ENCODE results near the gene TBL2.
A peak's percentile ranks its signal among the peaks of the same experiment; 100 is the strongest.
"Not testable (repeated sequence)": the region's sequence is repeated elsewhere in the genome, so short reads cannot be mapped to it uniquely, and the experiment has no call there.

Gene TBL2

DNA sequence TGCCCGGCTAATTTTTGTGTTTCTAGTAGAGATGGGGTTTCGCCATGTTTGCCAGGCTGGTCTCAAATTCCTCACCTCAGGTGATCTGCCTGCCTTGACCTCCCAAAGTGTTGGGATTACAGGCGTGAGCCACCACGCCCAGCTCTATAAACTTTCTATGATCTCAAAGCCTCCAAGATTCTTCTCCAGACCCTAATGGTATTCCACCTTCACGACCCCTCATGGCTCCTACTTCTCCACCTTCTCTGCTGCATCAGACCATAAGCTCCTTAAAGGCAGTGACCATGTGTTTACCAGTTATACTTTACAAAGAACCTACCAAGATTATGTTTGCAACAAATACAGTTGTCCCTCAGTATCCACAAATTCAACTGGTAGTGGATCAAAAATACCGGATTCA is 46.2 kb downstream of the TBL2 start:
- DNase-seq: no peak
- H3K9me3 ChIP-seq (ENCODE audit: severe bottlenecking): peaks cover 4% of the 10 kb centered on the region
- H3K27me3 ChIP-seq (ENCODE audit: insufficient read depth, low read depth, severe bottlenecking): no peaks in the 10 kb centered on the region
- H3K36me3 ChIP-seq: peaks cover 44% of the 10 kb centered on the region
- no peak overlapping the region for H3K27ac ChIP-seq
- H3K4me3 ChIP-seq (ENCODE audit: low read depth, low read length): no peak overlapping the region
- no peak for TF ChIP-seq CTCF (IDR thresholded peaks at IDR 0.05; ENCODE audit: low read depth, low read length)

DNA sequence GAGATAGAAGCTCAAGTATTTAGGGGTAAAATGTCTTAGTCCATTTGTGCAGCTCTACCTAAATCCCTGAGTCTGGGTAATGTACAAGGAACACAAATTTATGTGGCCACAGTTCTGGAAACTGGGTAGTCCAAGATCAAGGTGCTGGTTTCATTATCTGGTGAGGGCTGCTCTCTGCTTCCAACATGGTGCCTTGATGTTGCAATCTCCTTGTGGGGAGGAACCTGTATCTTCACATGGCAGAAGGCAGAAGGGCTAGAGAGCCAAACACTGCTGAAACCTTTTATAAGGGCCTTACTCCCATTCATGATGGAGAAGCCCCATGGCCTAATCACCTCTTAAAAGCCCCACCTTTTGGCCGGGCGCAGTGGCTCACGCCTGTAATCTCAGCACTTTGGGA is 47.6 kb downstream of the TBL2 start:
- peaks cover 4% of the 10 kb centered on the region for H3K9me3 ChIP-seq (ENCODE audit: severe bottlenecking)
- no peaks in the 10 kb centered on the region for H3K27me3 ChIP-seq (ENCODE audit: insufficient read depth, low read depth, severe bottlenecking)
- no peak overlapping the region for H3K4me3 ChIP-seq (ENCODE audit: low read depth, low read length)
- no peak for TF ChIP-seq CTCF (IDR thresholded peaks at IDR 0.05; ENCODE audit: low read depth, low read length)
- no peak for DNase-seq
- H3K36me3 ChIP-seq: peaks cover 29% of the 10 kb centered on the region
- no peak overlapping the region for H3K27ac ChIP-seq

DNA sequence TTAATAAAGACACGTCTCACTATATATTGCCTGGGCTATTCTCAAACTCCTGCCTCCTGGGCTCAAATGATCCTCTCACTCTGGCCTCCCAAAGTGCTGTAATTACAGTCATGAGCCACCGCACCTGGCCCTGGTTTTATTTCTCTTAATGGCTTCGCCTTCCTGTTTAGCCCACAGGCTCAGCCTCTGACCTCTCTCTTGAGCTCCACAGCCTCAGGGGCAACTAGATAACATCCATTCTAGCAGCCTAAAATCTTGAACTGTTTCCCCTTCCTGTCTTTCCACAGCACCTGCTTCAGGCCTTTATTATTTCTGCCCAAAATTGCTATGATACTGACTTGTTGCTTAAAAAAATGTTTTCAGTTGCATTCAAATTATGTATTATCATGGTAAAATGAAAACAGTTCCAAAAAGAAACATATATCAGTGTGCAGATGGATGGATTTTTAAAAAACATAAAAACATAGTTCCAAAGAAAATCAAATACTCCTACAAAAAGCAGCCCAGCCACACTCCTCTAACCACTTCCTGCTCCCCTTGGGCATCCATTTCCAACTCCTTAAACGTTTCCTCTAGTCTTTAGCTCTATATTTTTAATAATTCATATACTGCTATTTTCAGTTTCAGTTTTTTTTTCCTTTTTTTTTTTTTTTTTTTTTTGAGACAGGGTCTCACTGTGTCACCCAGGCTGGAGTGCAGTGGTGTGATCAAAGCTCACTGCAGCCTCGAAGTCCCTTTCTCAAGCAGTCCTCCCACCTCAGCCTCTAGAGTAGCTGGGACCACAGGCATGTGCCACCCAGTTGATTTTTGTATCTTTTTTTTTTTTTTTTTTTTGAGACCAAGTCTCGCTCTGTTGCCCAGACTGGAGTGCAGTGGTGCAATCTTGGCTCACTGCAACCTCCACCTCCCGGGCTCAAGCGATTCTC is 51.2 kb downstream of the TBL2 start:
- no peaks in the 10 kb centered on the region for H3K27me3 ChIP-seq (ENCODE audit: insufficient read depth, low read depth, severe bottlenecking)

DNA sequence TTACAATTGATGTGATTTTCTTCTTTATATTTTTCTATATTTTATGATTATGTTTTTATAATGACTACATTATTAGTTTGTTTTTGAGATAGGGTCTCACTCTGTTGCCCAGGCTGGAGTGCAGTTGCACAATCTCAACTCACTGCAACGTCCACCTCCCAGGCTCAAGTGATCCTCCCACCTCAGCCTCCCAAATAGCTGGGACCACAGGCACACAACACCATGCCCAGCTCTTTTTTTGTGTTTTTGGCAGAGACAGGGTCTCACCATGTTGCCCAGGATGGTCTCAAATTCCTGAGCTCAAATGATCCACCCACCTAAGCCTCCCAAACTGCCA is 52.3 kb downstream of the TBL2 start:
- not testable (repeated sequence) for H3K27ac ChIP-seq; H3K36me3 ChIP-seq; H3K9me3 ChIP-seq (ENCODE audit: severe bottlenecking); H3K27me3 ChIP-seq (ENCODE audit: insufficient read depth, low read depth, severe bottlenecking); H3K4me3 ChIP-seq (ENCODE audit: low read depth, low read length); DNase-seq

More for the DNA sequence above, 51.2 kb downstream of the TBL2 start:
- no peak for TF ChIP-seq CTCF (IDR thresholded peaks at IDR 0.05; ENCODE audit: low read depth, low read length)
- Histone ChIP-seq H3K9me3 (ENCODE audit: severe bottlenecking) (peaks cover 2% of the 10 kb centered on the region), H3K27ac (no peak overlapping the region), H3K4me3 (ENCODE audit: low read depth, low read length) (no peak overlapping the region), H3K36me3 (peaks cover 2% of the 10 kb centered on the region)
- DNase-seq: peak; percentile 28

GRCh38 chr7:73522105-73522872 is 56.1 kb downstream of the TBL2 start, which contains the start of gene BAZ1B:
TSS of gene BAZ1B (minus strand) at chr7:73522293. CDS start at chr7:73521933, 360 bp downstream.
- Histone ChIP-seq H3K27ac (peak within 1 kb of the TSS; percentile 100), H3K36me3 (peaks cover 41% of the 10 kb centered on the region), H3K27me3 (ENCODE audit: insufficient read depth, low read depth, severe bottlenecking) (no peaks in the 10 kb centered on the region), H3K4me3 (ENCODE audit: low read depth, low read length) (peak within 1 kb of the TSS; percentile 56), H3K9me3 (ENCODE audit: severe bottlenecking) (no peaks in the 10 kb centered on the region)
- peak; percentile 98 for DNase-seq
- TF ChIP-seq CTCF (IDR thresholded peaks at IDR 0.05; ENCODE audit: low read depth, low read length): no peak

DNA sequence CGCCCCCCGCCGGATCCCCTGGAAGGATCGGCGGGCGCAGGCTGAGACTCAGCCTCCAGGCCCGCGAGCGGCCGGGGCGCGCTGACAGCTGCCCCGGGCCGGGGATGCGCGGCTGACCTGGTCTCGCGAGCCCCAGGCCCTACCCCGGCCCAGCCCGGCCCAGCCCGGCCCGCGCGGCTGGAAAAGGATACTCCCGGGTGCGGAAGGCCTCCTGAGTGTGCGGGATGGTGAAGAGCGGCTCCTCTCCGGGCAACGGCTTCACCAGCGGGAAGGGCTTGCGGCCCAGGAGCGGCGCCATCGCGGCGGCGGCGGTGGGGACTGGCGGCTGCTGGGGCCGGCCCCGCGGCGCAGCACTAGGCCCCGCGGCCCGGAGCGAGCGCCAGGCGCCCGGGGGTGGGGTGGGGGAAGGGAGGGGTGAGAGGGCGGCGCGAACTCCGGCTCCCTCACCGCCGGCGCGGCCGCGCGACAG is 56.7 kb downstream of the TBL2 start:
- H3K27ac ChIP-seq: peak overlapping the region; percentile 100
- H3K36me3 ChIP-seq: peaks cover 47% of the 10 kb centered on the region
- no peaks in the 10 kb centered on the region for H3K9me3 ChIP-seq (ENCODE audit: severe bottlenecking)
- no peak for DNase-seq
- no peak for TF ChIP-seq CTCF (IDR thresholded peaks at IDR 0.05; ENCODE audit: low read depth, low read length)
- peak overlapping the region; percentile 56 for H3K4me3 ChIP-seq (ENCODE audit: low read depth, low read length)
- H3K27me3 ChIP-seq (ENCODE audit: insufficient read depth, low read depth, severe bottlenecking): no peaks in the 10 kb centered on the region
